ENCODE results near the gene MARCHF7. TPM values are rescaled to one million over a fixed set of nuclear protein-coding genes. Genes with fewer than 3 reads are reported as not detected.

Gene MARCHF7
- polyA plus RNA-seq, 3 donors: 133 to 148 (median 143) TPM

DNA sequence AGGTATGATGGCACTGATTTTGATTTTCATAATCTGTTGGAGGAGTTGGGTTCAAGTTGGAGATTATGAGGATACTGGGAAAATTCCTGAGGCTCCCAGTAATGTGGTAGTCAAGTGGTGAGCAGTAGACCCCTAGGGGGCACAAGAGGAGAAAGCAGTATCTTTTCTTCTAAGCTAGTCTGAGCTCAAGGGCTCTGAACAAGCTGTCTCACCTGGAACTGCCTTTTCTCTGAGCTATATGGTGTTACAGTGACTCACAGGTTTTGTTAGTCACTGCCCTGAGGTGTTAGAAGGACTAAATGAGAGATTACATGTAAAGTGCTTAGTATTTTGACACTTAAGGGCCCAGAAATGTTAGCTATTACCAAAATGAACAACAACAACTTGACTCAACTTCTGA lies 43.5 kb downstream of the MARCHF7 start:
- DNase-seq: no peak

DNA sequence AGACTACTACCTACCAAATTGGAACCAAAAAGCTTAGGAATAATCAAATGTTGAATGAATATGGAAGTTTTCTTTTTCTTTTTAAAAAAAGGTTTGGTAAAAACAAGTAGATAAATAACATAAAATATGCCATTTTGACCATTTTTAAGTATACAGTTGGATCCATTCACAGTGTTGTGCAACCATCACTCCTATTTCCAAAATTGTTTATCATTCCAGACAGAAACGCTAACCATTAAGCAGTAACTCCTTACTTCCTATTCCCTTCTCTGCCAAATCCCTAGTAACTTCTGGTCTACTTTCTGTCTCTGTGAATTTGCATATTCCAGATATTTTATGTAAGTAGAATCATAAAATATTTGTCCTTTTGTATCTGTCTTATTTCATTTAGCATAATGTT lies 45.9 kb downstream of the MARCHF7 start:
- DNase-seq: no peak

DNA sequence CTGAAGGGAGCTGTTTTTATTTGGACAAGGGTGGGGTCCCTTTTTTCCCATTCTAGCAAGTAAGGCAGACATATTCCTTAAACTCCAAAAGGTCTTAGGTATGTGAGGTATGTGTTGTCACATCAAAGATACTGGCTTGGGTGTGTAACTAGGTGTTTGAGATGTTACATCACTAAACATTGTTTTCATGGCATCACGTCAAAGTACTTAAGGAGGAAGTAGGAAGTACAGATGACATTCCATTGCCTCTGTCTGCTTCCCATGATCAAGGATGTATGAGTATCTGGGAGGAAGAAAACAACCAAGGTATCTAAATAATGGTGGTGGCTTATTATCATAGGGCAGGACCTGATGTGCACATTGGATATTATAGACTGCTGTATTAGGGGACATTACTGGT lies 46.4 kb downstream of the MARCHF7 start:
- no peak for DNase-seq

DNA sequence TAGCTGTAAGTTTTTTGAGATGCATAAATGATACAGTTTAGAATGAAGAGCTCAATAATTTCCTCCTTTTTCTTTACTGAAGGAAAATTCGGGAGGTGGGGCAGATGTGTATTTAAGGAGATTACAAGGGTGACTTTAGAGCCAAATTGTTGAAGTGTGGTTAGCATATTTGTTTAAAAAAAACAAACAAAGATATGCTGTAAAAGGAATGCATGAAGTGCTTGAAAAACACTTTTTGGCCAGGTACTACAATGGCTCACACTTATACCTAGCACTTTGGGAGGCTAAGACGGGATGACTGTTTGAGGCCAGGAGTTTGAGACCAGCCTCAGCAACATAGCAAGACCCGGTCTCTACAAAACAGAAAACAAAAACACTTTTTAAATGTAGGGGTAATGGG lies 47.3 kb downstream of the MARCHF7 start:
- DNase-seq: no peak

DNA sequence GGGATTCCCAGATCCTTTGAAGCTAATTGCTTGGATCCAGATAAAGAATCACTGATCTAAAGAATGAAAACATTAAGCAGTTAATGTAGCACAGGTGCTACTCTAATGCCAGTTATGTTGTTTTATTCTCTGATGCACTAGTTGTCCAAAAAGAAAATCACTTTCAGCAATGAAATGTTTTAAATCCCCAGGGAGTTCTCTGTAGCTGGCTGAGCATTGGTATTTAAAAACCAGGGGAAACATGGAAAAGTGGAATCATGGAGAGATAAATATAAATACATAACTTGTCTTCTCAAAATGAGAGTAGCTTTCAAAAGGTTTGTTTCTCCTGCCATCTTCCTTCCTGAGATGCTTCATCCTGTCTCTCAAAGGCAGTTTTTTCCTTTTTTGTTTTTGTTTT lies 48.0 kb downstream of the MARCHF7 start:
- DNase-seq: no peak

DNA sequence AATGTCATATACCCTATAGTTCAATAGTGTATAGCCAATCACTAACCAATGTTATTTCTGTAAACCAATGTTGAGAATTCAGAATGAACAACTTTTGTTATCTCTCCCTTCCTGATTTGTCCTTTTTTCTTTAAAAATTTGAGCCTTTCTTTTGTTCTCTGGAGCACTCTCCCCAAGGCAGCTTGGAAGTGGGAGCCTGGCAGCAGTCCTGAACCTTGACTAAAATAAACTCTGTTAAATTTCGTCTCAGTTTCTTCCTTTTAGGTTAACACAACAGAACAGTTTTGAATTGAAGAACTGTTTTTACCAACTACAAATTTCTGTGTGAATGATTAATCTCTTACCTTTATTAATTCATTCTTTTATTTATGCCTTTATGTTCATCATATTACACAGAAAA lies 49.8 kb downstream of the MARCHF7 start:
- DNase-seq: no peak

Other genes starting within 250 kb of the MARCHF7 start
- 10 to 100 TPM; 71.4 to 83.8 (median 77.0) TPM for gene BAZ2B, start 96.0 kb upstream of the MARCHF7 start, polyA plus RNA-seq (ENCODE audit: insufficient read length in 3 of 3)
- gene CD302, start 85.7 kb downstream of the MARCHF7 start, polyA plus RNA-seq (ENCODE audit: insufficient read length in 3 of 3): 10 to 100 TPM; 10.5 to 11.2 (median 10.9) TPM
- gene LY75, start 192.2 kb downstream of the MARCHF7 start, polyA plus RNA-seq (ENCODE audit: insufficient read length in 3 of 3): 1 to 10 TPM; 3.6 to 6.6 (median 3.7) TPM